Small intestine (tissue), 7 donors: ENCODE measurements around the gene GARNL3. TPM values are rescaled to one million over a fixed set of nuclear protein-coding genes. Genes with fewer than 3 reads are reported as not detected.
A peak's percentile ranks its signal among the peaks of the same experiment; 100 is the strongest.

ENCODE experiments used
- DNase-seq, 2 donors: peaks; one replicate each; pipeline versions ENCODE4 v3.0.0 to v3.0.0-alpha.2; 2013
- FAIRE-seq: peaks from 2 replicates; lab custom pipeline; 2012; peaks lifted over from hg19 to GRCh38; lab: Jason Lieb, UNC
- H3K27ac ChIP-seq, 3 donors: one replicate each; pipeline ENCODE4 v1.5.1; 2013; ENCODE audit warnings: low read length in 2 of 3, mild to moderate bottlenecking in 2 of 3, control low read depth in 1 of 3, inconsistent platforms in 1 of 3, low read depth in 1 of 3, moderate library complexity in 1 of 3
- H3K27me3 ChIP-seq, 3 donors: one replicate each; pipeline ENCODE4 v1.6.1; 2013; ENCODE audit warnings: low read length in 3 of 3, inconsistent platforms in 1 of 3; ENCODE audit not compliant: control insufficient read depth in 3 of 3, insufficient read depth in 3 of 3
- H3K36me3 ChIP-seq, 3 donors: one replicate each; pipeline ENCODE4 v1.6.1; 2013; ENCODE audit warnings: low read length in 3 of 3, inconsistent platforms in 1 of 3, low read depth in 1 of 3, mild to moderate bottlenecking in 1 of 3, moderate library complexity in 1 of 3; ENCODE audit not compliant: control insufficient read depth in 3 of 3, insufficient read depth in 2 of 3
- H3K4me1 ChIP-seq, 3 donors: one replicate each; pipeline ENCODE4 v1.6.1; 2013; ENCODE audit warnings: low read length in 2 of 3, inconsistent platforms in 1 of 3, low read depth in 1 of 3, mild to moderate bottlenecking in 1 of 3, moderate library complexity in 1 of 3; ENCODE audit not compliant: control insufficient read depth in 3 of 3, insufficient read depth in 2 of 3
- H3K4me3 ChIP-seq, 3 donors: one replicate each; pipeline ENCODE4 v1.5.1; 2013; ENCODE audit warnings: low read length in 3 of 3, control low read depth in 1 of 3, inconsistent platforms in 1 of 3, low read depth in 1 of 3, mild to moderate bottlenecking in 1 of 3, moderate library complexity in 1 of 3
- H3K9me3 ChIP-seq, 2 donors: one replicate each; pipeline ENCODE4 v1.6.1; 2013; ENCODE audit warnings: low read depth in 1 of 2, low read length in 1 of 2; ENCODE audit not compliant: control insufficient read depth in 2 of 2, insufficient read depth in 1 of 2
- WGBS, 3 donors: extraction: QIAGEN DNeasy Blood & Tissue Kit; methylation state at CpG; one replicate each; pipeline ENCODE4 v1.1.7; 2013; 5-methylcytosine and 5-hydroxymethylcytosine counted together
- polyA plus RNA-seq, 4 donors: library from polyadenylated mRNA; stranded (reverse) in 3 of 4; unstranded in 1 of 4; fragments of 200-250 nt in 3 of 4; fragments of 120-200 nt in 1 of 4; gene quantifications; one replicate each; pipeline versions ENCODE4 v1.2.1 to v1.2.3, GENCODE V29; 2013
- donor health status: healthy with polysubstance abuse.
- donor health status: control.
- donor health status: control.
- donor health status: Bipolar disorder and iron deficiency.
- donor health status: healthy.

The GARNL3 gene
- polyA plus RNA-seq, 4 donors: 1.6 to 11.3 (median 3.5) TPM

- peaks cover 0 to 4% (median 0%) of the 10 kb centered on the region in 3 donors for H3K36me3 ChIP-seq
- FAIRE-seq (no peak), DNase-seq (peak; percentile 23 to 53)
Measured at GRCh38 chr9:127283917-127284497, 19.4 kb downstream of the GARNL3 start.

GRCh38 chr9:127285965-127286364 is 21.4 kb downstream of the GARNL3 start:
- Histone ChIP-seq H3K27ac (no peak overlapping the region), H3K36me3 (peaks cover 0 to 4% (median 0%) of the 10 kb centered on the region in 3 donors), H3K9me3 (no peaks in the 10 kb centered on the region), H3K4me3 (no peak overlapping the region), H3K27me3 (no peaks in the 10 kb centered on the region), H3K4me1 (no peaks in the 10 kb centered on the region)
- FAIRE-seq: no peak
- no peak for DNase-seq

More at GRCh38 chr9:127283917-127284497, 19.4 kb downstream of the GARNL3 start:
- H3K9me3 ChIP-seq: no peaks in the 10 kb centered on the region
- 16 to 20% (median 19%) methylated on average over 2 of the region's 2 CpGs for WGBS, 3 donors
- H3K4me1 ChIP-seq: no peaks in the 10 kb centered on the region
- H3K27me3 ChIP-seq: no peaks in the 10 kb centered on the region
- no peak overlapping the region for H3K27ac ChIP-seq
- H3K4me3 ChIP-seq: no peak overlapping the region

DNA sequence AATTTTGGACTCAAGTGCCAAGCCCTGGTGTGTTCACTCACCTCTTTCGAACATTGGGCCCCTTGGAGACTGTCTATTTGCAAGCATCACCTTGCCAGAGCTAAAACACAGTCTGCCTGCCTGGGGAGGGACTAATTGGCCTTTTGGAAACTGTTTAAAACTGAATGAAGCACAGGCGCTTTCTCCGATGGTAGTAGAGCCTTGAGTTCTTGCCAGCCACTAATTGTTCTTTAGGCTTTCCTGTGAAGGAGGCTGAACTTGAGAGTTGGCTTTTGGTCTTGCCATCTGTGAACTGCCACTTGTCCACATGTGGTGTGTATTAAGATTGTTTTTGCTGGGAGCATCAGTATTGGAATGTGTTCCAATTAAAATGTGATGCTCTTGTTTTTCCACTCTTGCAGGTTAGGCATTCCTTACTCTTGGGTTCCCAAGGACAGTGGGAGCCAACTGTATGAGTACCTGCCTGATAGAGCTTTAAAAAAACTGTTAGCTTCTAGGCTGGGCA is 26.0 kb downstream of the GARNL3 start:
- WGBS, 3 donors: 84 to 92% (median 91%) methylated on average over 3 of the region's 3 CpGs
- no peaks in the 10 kb centered on the region for H3K27me3 ChIP-seq
- peaks cover 0 to 15% (median 0%) of the 10 kb centered on the region in 3 donors for H3K36me3 ChIP-seq
- DNase-seq (no peak), FAIRE-seq (no peak)
- no peaks in the 10 kb centered on the region for H3K9me3 ChIP-seq
- H3K27ac ChIP-seq: no peak overlapping the region
- no peak overlapping the region for H3K4me3 ChIP-seq
- no peaks in the 10 kb centered on the region for H3K4me1 ChIP-seq

DNA sequence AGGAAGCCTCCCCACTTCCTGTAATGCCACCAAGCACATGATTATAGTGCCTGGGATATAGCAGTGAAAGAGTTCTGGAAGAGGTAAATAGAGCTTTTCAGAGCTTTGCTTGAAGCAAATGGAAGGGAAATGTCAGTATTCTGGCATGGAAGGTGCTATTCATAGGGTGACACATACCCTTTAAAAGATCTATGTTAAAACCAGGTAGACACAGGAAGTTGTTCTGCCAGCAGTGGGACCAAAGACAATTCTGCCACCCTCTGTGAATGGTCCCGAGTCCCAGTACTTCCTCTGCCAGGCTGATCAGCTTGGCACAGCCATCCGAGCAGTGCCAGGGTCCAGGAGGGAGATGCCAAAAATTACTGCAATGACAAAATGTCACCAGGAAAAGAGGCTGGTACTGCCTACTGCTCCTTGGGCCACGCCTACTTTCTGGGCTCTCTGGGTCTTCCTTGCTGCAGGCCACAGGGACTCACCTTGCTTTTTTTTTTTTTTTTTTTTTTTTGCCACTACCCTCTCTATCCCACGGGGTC is 26.7 kb downstream of the GARNL3 start:
- Histone ChIP-seq H3K4me3 (no peak overlapping the region), H3K36me3 (peaks cover 0 to 15% (median 0%) of the 10 kb centered on the region in 3 donors), H3K9me3 (no peaks in the 10 kb centered on the region), H3K27ac (no peak overlapping the region), H3K27me3 (no peaks in the 10 kb centered on the region), H3K4me1 (no peaks in the 10 kb centered on the region)
- DNase-seq (no peak), FAIRE-seq (no peak)
- WGBS, 3 donors: 90 to 93% (median 92%) methylated on average over 4 of the region's 4 CpGs

DNA sequence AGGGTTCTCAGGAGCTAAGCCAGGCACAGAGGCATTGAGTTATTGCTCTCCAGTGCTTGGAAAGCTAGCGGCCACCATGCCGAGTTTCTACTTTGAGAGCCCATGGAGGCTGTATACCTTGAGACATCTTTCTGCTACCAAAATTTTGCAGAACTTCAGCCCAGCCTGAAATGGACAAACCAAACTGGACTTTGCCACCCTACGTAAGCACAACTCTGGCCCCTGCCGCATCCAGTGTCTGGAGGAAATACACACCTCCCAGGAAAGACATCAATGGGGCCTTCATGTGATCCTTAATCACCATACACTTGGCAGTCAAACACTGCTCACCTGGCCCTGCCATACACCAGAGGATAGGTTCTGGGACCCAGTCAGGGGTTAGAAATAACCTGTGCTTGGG is 27.8 kb downstream of the GARNL3 start:
- WGBS, 3 donors: 95 to 98% (median 98%) methylated on average over 4 of the region's 4 CpGs
- H3K4me3 ChIP-seq: no peak overlapping the region
- no peaks in the 10 kb centered on the region for H3K4me1 ChIP-seq
- H3K9me3 ChIP-seq: no peaks in the 10 kb centered on the region
- H3K27me3 ChIP-seq: no peaks in the 10 kb centered on the region
- H3K36me3 ChIP-seq: peaks cover 0 to 13% (median 0%) of the 10 kb centered on the region in 3 donors
- DNase-seq: no peak
- no peak for FAIRE-seq
- no peak overlapping the region for H3K27ac ChIP-seq

DNA sequence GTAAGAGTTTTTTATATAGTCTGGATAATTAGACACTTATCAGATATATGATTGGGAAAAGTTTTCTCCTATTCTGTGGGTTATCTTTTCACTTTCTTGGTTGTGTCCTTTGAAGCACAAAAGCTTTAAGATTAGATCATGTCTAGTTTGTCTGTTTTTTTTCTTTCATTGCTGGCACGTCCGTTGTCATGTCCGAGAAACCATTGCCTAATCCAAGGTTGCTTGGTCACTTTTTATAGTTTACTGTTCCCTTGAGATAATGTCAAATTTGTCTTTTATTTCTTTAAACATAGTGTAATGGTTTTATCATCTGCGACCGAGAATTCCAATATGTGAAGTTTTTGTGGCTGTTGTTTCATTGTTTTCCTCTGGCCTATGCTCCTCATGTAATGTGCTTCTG is 28.8 kb downstream of the GARNL3 start:
- DNase-seq: no peak
- H3K36me3 ChIP-seq: peaks cover 0 to 11% (median 0%) of the 10 kb centered on the region in 3 donors
- WGBS, 3 donors: 70 to 75% (median 73%) methylated on average over 5 of the region's 5 CpGs
- no peak for FAIRE-seq
- H3K4me1 ChIP-seq: no peaks in the 10 kb centered on the region
- no peak overlapping the region for H3K27ac ChIP-seq
- H3K27me3 ChIP-seq: no peaks in the 10 kb centered on the region
- no peaks in the 10 kb centered on the region for H3K9me3 ChIP-seq
- no peak overlapping the region for H3K4me3 ChIP-seq

GRCh38 chr9:127293767-127294166 is 29.2 kb downstream of the GARNL3 start:
- Histone ChIP-seq H3K9me3 (no peaks in the 10 kb centered on the region), H3K4me1 (no peaks in the 10 kb centered on the region), H3K27me3 (no peaks in the 10 kb centered on the region), H3K4me3 (no peak overlapping the region), H3K27ac (no peak overlapping the region), H3K36me3 (peaks cover 0 to 11% (median 0%) of the 10 kb centered on the region in 3 donors)
- no peak for DNase-seq
- WGBS, 3 donors: 10 to 45% (median 21%) methylated on average over 1 of the region's 1 CpG
- no peak for FAIRE-seq

GRCh38 chr9:127295005-127295404 is 30.4 kb downstream of the GARNL3 start:
- no peaks in the 10 kb centered on the region for H3K27me3 ChIP-seq
- no peak overlapping the region for H3K27ac ChIP-seq
- WGBS, 3 donors: 84 to 100% (median 95%) methylated on average over 1 of the region's 1 CpG
- H3K36me3 ChIP-seq: peaks cover 0 to 11% (median 0%) of the 10 kb centered on the region in 3 donors
- no peaks in the 10 kb centered on the region for H3K4me1 ChIP-seq
- no peaks in the 10 kb centered on the region for H3K9me3 ChIP-seq
- no peak for DNase-seq
- no peak overlapping the region for H3K4me3 ChIP-seq
- FAIRE-seq: no peak
